Endothelial cell of hepatic sinusoid (primary cell): ENCODE measurements around the gene HOXA6.

Experiments used
- in situ Hi-C: cut with HindIII; loops from 2 replicates; pipeline ENCODE4 v1.10.0; 2017; ENCODE audit warnings: low sequenced_read_pairs

Gene HOXA6

GRCh38 chr7:27141923-27142579 is 5.5 kb downstream of the HOXA6 start:
- in situ Hi-C loops, result no loop called here

- in situ Hi-C loops, result no loop called here
These were observed 6.2 kb downstream of the HOXA6 start for GRCh38 chr7:27141137-27141922.

GRCh38 chr7:27140126-27140857 is 7.3 kb downstream of the HOXA6 start:
- in situ Hi-C loops, result no loop called here

GRCh38 chr7:27139334-27140125 is 8.0 kb downstream of the HOXA6 start:
- in situ Hi-C loops, result no loop called here

GRCh38 chr7:27138985-27139333 is 8.6 kb downstream of the HOXA6 start:
- in situ Hi-C loops, result no loop called here

GRCh38 chr7:27138472-27138871 is 9.1 kb downstream of the HOXA6 start:
- in situ Hi-C loops, result no loop called here

- in situ Hi-C loops, result no loop called here
These were observed 9.8 kb downstream of the HOXA6 start for GRCh38 chr7:27137640-27138315.

- in situ Hi-C loops, result no loop called here
These were observed 13.2 kb downstream of the HOXA6 start for GRCh38 chr7:27134392-27134791.

GRCh38 chr7:27133409-27134231 is 14.0 kb downstream of the HOXA6 start:
- in situ Hi-C loops, result no loop called here

GRCh38 chr7:27132978-27133377 is 14.6 kb downstream of the HOXA6 start:
- in situ Hi-C loops, result no loop called here

- in situ Hi-C loops, result no loop called here
These were observed 15.4 kb downstream of the HOXA6 start for GRCh38 chr7:27132214-27132613.

GRCh38 chr7:27131390-27131819 is 16.2 kb downstream of the HOXA6 start:
- in situ Hi-C loops, result no loop called here

- in situ Hi-C loops, result no loop called here
These were observed 16.8 kb downstream of the HOXA6 start, which contains the start of gene HOXA4 for GRCh38 chr7:27130540-27131389. HOXA4 (minus strand) TSS chr7:27130757; CDS start chr7:27130733, 24 bp downstream.

GRCh38 chr7:27129729-27130539 is 17.6 kb downstream of the HOXA6 start:
- in situ Hi-C loops, result loop anchor here (5.0 kb wide), 4 partner anchors 32 to 438 kb away; no protein-coding TSS in a partner anchor

GRCh38 chr7:27128776-27129728 is 18.5 kb downstream of the HOXA6 start:
- in situ Hi-C loops, result loop anchor here (5.0 kb wide), 4 partner anchors 33 to 437 kb away; no protein-coding TSS in a partner anchor

- in situ Hi-C loops, result loop anchor here (5.0 kb wide), 4 partner anchors 34 to 436 kb away; no protein-coding TSS in a partner anchor
These were observed 19.5 kb downstream of the HOXA6 start for GRCh38 chr7:27128034-27128433.
